GM13977 (cell line): Measurements from ENCODE around the gene LSM10.

Experiments
- DNase-seq: peaks from one replicate; pipeline ENCODE4 v3.0.0; 2012; ENCODE audit warnings: low spot score
- CTCF ChIP-seq: IDR thresholded peaks from 2 replicates; pipeline ENCODE4 v1.5.1; 2012; ENCODE audit warnings: mild to moderate bottlenecking, control low read depth; ENCODE audit not compliant: insufficient read depth; ENCODE audit errors: extremely low read depth, missing control alignments
- in situ Hi-C: fragments of 300-500 bp; cut with MboI; formaldehyde crosslinking; loops from one replicate; pipeline ENCODE4 v1.12.0; 2022; ENCODE audit warnings: low sequenced_read_pairs, low pct_unique_long_range_greater_than_20kb, mixed read lengths, inconsistent platforms; ENCODE audit not compliant: unreplicated experiment

Gene LSM10

GRCh38 chr1:36359383-36359782 lies 38.3 kb downstream of the LSM10 start:
- no peak for DNase-seq
- no peak for TF ChIP-seq CTCF
- in situ Hi-C loops: no loop called here

DNA sequence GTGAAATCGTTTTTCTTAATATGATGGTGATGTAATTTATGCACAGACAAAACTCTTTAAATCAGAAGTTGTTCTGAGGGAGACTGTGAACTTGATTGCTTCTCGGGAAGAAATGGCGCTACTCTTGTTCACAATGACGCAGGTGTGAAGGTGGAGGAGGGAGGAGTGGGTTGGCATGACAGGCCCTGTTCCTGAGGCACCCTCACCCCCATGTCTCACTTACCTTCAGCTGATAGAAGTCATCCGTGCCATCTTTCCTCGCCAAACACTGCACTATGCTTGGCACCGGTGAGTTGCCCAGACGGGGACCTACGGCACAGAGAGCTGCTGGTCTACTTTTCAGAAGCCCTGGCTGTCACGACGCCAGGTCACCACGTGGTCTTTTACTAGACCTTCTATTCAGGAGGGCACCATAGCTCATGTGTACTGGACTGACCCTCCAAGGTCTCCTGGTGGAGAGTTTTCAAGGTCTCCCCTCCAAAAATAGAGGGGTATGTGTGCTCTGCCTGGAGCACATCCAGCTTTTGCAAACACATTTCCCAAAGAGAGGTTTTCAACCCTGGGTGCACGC lies 39.1 kb downstream of the LSM10 start:
- in situ Hi-C loops: no loop called here
- DNase-seq: no peak
- no peak for TF ChIP-seq CTCF

GRCh38 chr1:36355811-36356210 lies 41.9 kb downstream of the LSM10 start:
- no peak for TF ChIP-seq CTCF
- no peak for DNase-seq
- in situ Hi-C loops: no loop called here

DNA sequence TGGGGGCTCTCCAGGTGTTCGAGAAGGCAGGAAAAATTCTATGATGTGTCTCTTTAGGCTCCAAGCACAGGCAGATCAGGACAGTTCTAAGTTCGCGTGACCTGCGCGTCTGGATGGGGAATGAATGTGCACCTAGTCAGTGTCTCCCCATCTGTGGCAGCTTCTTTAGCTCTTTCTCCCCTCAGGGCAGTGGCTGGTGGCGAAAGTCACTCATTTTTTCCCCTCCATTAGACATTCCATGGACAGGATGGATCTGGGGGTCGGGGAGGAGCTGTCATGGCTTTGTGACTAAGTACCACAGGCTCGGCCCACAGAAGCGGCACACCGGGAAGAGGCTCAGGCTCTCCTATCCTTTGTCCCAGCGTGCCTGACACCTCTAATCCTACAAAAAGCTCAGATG lies 43.2 kb downstream of the LSM10 start:
- TF ChIP-seq CTCF: no peak
- DNase-seq: no peak
- in situ Hi-C loops: no loop called here

GRCh38 chr1:36352910-36353878 lies 44.5 kb downstream of the LSM10 start:
- DNase-seq: no peak
- no peak for TF ChIP-seq CTCF
- in situ Hi-C loops: no loop called here

DNA sequence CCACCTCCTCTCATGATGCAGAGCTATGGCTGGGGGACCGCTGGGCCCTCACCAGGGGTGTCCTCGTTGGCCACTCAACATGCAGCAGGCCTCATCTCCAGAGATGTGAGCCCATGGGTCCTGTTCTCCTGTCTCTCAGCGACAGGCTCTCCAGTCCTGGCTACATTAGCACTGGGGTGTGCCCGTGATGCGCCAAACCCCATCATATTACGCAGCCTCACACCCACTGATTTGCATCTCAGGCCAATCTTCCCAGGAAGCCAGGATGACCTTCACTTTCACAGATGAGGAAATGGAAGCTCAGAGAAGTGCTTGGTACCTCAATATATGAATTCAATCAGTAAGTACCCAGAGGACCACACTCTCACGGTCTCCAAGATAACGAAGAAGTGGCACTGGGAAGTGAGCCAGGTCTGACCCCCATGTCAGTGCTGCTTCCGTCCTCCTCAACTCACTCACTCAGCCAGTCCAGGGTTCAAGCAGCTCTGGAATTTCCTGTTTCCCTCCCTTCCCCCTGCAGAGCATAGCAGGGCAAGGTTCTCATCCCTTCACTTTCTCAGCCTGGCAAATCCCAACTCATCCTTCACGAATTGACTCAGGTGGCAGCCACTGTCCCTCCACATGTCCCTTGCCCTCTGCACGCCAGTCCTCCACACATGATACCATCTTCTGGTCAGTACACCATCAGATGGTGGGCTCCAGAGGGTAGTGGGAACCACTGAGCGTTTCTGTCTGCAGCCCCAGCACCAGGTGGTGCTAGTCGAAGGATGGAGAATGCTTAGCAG lies 45.4 kb downstream of the LSM10 start:
- DNase-seq: no peak
- in situ Hi-C loops: no loop called here
- no peak for TF ChIP-seq CTCF
